Tibial nerve (tissue), 4 donors: ENCODE results near the gene IBA57. TPM values are rescaled to one million over a fixed set of nuclear protein-coding genes. Genes with fewer than 3 reads are reported as not detected.

Source experiments
- DNase-seq, 2 donors: peaks; one replicate each; pipeline ENCODE4 v3.0.0-alpha.2; 2019; ENCODE audit warnings: low spot score in 2 of 2
- H3K27ac ChIP-seq, 4 donors: fragments of 200-600 bp; sonication (generic) in 3 of 4; one replicate each; pipeline ENCODE4 v1.5.1; 2017 to 2019; ENCODE audit warnings: mild to moderate bottlenecking in 1 of 4
- H3K27me3 ChIP-seq, 2 donors: fragments of 200-600 bp; sonication (generic) in 1 of 2; one replicate each; pipeline versions ENCODE4 v1.5.1 to v1.6.0; 2017 to 2019
- H3K36me3 ChIP-seq, 3 donors: fragments of 200-600 bp; sonication (generic); one replicate each; pipeline ENCODE4 v1.5.1; 2018 to 2019
- H3K4me1 ChIP-seq, 4 donors: fragments of 200-600 bp; sonication (generic) in 3 of 4; one replicate each; pipeline ENCODE4 v1.5.1; 2017 to 2019
- H3K4me3 ChIP-seq, 4 donors: fragments of 200-600 bp; sonication (generic) in 3 of 4; one replicate each; pipeline ENCODE4 v1.5.1; 2017 to 2019; ENCODE audit warnings: mild to moderate bottlenecking in 1 of 4, moderate library complexity in 1 of 4
- H3K9me3 ChIP-seq, 4 donors: fragments of 200-600 bp; sonication (generic) in 3 of 4; one replicate each; pipeline ENCODE4 v1.5.1; 2017 to 2019
- EP300 ChIP-seq, 2 donors: sonication (generic); formaldehyde crosslinking; IDR thresholded peaks; one replicate each; pipeline ENCODE4 v1.6.1; 2017; ENCODE audit warnings: antibody characterized with exemption in 2 of 2, mild to moderate bottlenecking in 1 of 2
- POLR2A ChIP-seq, 2 donors: fragments of 450-650 bp; IDR thresholded peaks; one replicate each; pipeline ENCODE4 v1.6.1; 2017; ENCODE audit warnings: antibody characterized with exemption in 2 of 2, mild to moderate bottlenecking in 2 of 2, moderate library complexity in 2 of 2
- WGBS, 2 donors: methylation state at CpG; one replicate each; pipeline ENCODE4 v1.1.5; 2018; 5-methylcytosine and 5-hydroxymethylcytosine counted together
- total RNA-seq, 4 donors: library from RNA; depleted of rRNA; stranded (reverse); fragments of >200 nt; gene quantifications; one replicate each; pipeline ENCODE4 v1.1.0, GENCODE V29; 2016
- TF ChIP-seq, protein P1 (sequence below), 5 experiments: fragments of 200-600 bp in 3 of 5; fragments of 450-650 bp in 2 of 5; sonication (generic) in 3 of 5; IDR thresholded peaks; one replicate each; pipeline ENCODE4 v1.5.1; 2016 to 2019; ENCODE audit warnings: antibody characterized with exemption in 5 of 5, mild to moderate bottlenecking in 3 of 5, moderate library complexity in 2 of 5

IBA57 gene
- total RNA-seq, 4 donors from 2014 or later = 5.5 to 17.8 (median 9.2) TPM

DNA sequence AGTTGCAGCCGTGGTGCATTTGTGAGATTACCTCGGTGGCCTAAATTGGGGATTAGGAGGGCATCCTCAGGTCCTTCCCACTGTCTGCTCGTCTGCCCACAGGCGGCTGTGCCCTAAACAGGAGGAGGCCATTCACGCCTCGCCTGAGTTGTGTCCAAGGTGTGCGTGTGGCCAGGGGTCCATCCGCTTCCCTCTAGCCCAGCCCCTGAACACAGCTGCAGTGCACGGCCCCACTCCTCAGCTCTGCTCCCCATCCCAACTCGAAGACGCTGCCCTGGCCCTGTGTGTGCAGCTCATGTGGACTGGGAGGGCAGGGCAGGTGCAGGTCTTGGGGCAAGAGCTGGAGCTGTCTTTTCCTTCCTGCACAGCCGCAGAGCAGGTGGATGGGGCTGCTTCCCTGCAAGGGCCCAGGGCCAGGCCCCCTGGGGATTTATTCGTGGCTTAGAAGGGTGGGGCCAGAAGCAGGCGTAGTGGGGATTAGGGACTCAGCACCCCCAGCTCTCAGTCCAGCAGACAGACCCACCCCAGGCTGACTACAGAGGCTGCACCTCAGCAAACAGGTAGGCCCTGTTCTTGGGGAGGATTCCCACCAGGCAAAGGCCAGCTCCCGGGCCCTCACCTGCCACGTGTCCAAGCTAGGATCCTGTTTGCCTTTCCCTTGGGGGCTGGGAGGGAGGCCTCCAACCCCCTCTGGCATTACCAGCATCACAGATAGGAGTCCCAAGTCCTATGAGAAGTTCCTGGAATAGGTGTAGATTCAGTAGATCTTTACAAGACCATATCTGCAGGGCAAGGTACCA lies 21.2 kb upstream of the IBA57 start:
- H3K27ac ChIP-seq = peak overlapping the region in 3 of 4 donors; percentile 14 to 96 (median 43)
- no peak overlapping the region for H3K4me3 ChIP-seq
- WGBS, 2 donors = 77 to 86% methylated on average over 15 to 16 of the region's 16 CpGs
- DNase-seq = peak in 1 of 2 donors; percentile 13
- peaks cover 0 to 77% (median 46%) of the 10 kb centered on the region in 4 donors for H3K4me1 ChIP-seq
- peaks cover 0 to 39% (median 7%) of the 10 kb centered on the region in 3 donors for H3K36me3 ChIP-seq
- no peaks in the 10 kb centered on the region for H3K27me3 ChIP-seq
- no peaks in the 10 kb centered on the region for H3K9me3 ChIP-seq
- TF ChIP-seq, protein P1, sequence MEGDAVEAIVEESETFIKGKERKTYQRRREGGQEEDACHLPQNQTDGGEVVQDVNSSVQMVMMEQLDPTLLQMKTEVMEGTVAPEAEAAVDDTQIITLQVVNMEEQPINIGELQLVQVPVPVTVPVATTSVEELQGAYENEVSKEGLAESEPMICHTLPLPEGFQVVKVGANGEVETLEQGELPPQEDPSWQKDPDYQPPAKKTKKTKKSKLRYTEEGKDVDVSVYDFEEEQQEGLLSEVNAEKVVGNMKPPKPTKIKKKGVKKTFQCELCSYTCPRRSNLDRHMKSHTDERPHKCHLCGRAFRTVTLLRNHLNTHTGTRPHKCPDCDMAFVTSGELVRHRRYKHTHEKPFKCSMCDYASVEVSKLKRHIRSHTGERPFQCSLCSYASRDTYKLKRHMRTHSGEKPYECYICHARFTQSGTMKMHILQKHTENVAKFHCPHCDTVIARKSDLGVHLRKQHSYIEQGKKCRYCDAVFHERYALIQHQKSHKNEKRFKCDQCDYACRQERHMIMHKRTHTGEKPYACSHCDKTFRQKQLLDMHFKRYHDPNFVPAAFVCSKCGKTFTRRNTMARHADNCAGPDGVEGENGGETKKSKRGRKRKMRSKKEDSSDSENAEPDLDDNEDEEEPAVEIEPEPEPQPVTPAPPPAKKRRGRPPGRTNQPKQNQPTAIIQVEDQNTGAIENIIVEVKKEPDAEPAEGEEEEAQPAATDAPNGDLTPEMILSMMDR (IDR thresholded peaks at IDR 0.05) = no peak
- TF ChIP-seq EP300 (IDR thresholded peaks at IDR 0.05) (no peak), POLR2A (IDR thresholded peaks at IDR 0.05) (no peak)

DNA sequence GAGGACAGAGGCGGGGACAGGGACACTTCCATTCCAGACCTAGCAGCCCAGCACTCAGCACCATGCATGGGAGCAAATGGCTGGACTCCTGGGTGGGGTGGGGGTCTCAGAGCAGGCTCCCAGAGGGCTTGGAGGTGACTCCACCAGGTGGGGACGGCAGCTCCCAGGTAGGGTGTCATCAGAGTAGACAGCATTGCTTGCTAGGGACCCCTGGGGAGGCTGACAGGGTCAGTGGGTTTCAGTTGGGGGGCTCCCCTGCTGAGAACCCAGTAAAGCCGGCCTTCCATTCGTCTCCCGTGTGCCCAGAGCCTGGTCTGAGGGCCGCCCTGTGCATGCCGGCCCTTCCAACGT lies 20.6 kb upstream of the IBA57 start:
- Histone ChIP-seq H3K27me3 (no peaks in the 10 kb centered on the region), H3K4me3 (no peak overlapping the region), H3K9me3 (no peaks in the 10 kb centered on the region), H3K36me3 (peaks cover 0 to 39% (median 7%) of the 10 kb centered on the region in 3 donors), H3K27ac (peak overlapping the region in 3 of 4 donors; percentile 14 to 96 (median 43)), H3K4me1 (peaks cover 0 to 81% (median 51%) of the 10 kb centered on the region in 4 donors)
- no peak for TF ChIP-seq POLR2A (IDR thresholded peaks at IDR 0.05)
- TF ChIP-seq, protein P1 (IDR thresholded peaks at IDR 0.05) = no peak
- no peak for TF ChIP-seq EP300 (IDR thresholded peaks at IDR 0.05)
- WGBS, 2 donors = 76 to 90% methylated on average over 6 to 8 of the region's 8 CpGs
- DNase-seq = no peak

DNA sequence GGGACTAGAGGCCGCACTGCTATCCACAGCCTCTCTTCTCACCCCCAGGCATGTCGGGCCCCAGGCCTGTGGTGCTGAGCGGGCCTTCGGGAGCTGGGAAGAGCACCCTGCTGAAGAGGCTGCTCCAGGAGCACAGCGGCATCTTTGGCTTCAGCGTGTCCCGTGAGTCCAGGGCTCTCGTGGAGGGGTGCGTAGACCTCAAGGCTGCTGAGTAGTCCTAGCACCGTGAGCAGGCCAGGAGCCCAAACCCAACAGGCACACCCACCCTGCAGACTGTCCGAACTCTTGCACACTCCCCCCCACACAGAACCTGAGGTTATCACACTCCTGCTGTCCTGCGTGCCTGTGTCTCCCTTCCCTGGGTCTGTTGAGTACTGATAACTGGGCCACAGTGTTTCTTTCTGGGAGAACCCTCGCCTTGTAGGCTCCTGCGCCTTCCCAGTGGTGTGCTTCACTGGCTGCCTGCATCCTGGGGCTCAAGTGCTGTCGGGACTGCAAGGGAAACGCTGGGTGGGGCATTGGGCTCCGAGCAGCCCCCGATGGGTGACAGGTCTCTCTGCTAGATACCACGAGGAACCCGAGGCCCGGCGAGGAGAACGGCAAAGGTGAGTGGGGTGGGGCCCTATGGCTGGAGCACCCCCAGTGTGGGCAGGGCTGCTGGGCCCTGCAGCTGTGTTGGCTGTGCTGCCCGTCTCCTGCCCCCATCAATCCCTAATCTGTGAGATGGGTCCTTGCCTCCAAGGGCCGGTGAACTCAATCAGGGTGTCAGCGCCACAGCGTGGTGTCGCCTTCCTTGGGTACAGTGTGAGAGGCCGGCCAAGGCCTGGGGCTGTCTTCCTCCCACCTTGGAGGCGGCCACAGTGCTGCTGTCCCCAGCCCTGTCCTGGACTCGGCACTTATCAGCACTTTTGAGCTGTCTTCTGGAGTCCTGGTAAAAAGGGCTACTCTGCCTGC lies 19.9 kb upstream of the IBA57 start:
- Histone ChIP-seq H3K27me3 (no peaks in the 10 kb centered on the region), H3K4me3 (no peak overlapping the region), H3K4me1 (peaks cover 0 to 89% (median 57%) of the 10 kb centered on the region in 4 donors), H3K27ac (peak overlapping the region in 3 of 4 donors; percentile 14 to 96 (median 43)), H3K9me3 (no peaks in the 10 kb centered on the region), H3K36me3 (peaks cover 0 to 39% (median 7%) of the 10 kb centered on the region in 3 donors)
- 86 to 91% methylated on average over 31 of the region's 31 CpGs for WGBS, 2 donors
- DNase-seq = no peak
- TF ChIP-seq EP300 (IDR thresholded peaks at IDR 0.05) (no peak), POLR2A (IDR thresholded peaks at IDR 0.05) (no peak)
- TF ChIP-seq, protein P1 (IDR thresholded peaks at IDR 0.05) = no peak

DNA sequence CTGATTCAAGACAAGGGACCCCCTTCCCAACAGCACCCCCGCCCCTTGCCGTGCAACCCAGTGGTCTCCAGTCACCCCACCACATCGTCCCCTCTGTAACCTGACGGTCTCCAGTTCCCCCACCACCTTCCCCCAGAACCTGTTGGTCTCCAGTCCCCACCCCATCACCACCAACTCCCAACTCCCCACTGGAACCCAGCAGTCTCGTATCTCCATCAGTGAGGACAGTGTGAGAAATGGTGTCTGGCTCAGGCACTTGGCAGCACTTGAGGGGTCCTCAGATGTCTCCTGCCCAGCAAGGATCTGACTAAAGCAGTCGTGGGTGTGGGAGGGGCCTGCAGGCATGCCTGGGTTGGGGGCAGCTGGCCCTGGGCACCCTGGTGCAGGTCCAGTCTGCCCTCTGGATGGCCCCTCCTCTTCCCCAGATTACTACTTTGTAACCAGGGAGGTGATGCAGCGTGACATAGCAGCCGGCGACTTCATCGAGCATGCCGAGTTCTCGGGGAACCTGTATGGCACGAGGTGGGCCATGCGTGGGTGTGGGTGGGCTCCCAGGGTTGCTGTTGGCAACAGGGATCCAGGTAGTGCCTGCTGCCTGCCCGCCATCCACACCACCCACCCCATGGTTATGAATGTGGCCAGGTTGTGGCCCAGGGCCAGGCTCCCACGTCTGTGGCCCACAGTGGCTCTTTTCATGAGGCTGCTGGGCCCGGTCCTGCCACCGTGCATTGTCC lies 19.0 kb upstream of the IBA57 start:
- DNase-seq = no peak
- H3K4me1 ChIP-seq = peaks cover 0 to 90% (median 59%) of the 10 kb centered on the region in 4 donors
- no peaks in the 10 kb centered on the region for H3K9me3 ChIP-seq
- WGBS, 2 donors = 80 to 82% methylated on average over 15 to 18 of the region's 18 CpGs
- peaks cover 0 to 39% (median 7%) of the 10 kb centered on the region in 3 donors for H3K36me3 ChIP-seq
- no peaks in the 10 kb centered on the region for H3K27me3 ChIP-seq
- TF ChIP-seq POLR2A (IDR thresholded peaks at IDR 0.05) = peak in 1 of 2 donors; percentile 3
- TF ChIP-seq, protein P1 (IDR thresholded peaks at IDR 0.05) = no peak
- TF ChIP-seq EP300 (IDR thresholded peaks at IDR 0.05) = peak in 1 of 2 donors; percentile 19
- H3K4me3 ChIP-seq = no peak overlapping the region
- H3K27ac ChIP-seq = peak overlapping the region; percentile 36 to 96 (median 67)
